H9 (cell line): ENCODE data around the gene TENM4. TPM values are rescaled to one million over a fixed set of nuclear protein-coding genes. Genes with fewer than 3 reads are reported as not detected.

Source experiments
- DNase-seq: peaks from one replicate; pipeline ENCODE4 v3.0.0-alpha.2; 2017
- H2AFZ ChIP-seq: one replicate; pipeline ENCODE4 v1.6.1; 2013; ENCODE audit warnings: mild to moderate bottlenecking, low read length, control low read depth, moderate library complexity
- H2AK5ac ChIP-seq: 2 replicates; pipeline ENCODE4 v1.6.1; 2013; ENCODE audit warnings: low read length, control low read depth, mixed read lengths; ENCODE audit not compliant: insufficient read length
- H2BK120ac ChIP-seq: one replicate; pipeline ENCODE4 v1.6.1; 2013; ENCODE audit warnings: low read depth, mild to moderate bottlenecking, low read length, control low read depth, inconsistent platforms; ENCODE audit not compliant: poor library complexity, severe bottlenecking
- H2BK12ac ChIP-seq: 2 replicates; pipeline ENCODE4 v1.6.1; 2013; ENCODE audit warnings: low read length, control low read depth, mixed read lengths, low read depth; ENCODE audit not compliant: insufficient read length
- H2BK15ac ChIP-seq: 2 replicates; pipeline ENCODE4 v1.6.1; 2013; ENCODE audit warnings: low read depth, low read length, control low read depth
- H2BK20ac ChIP-seq: one replicate; pipeline ENCODE4 v1.6.1; 2013; ENCODE audit warnings: low read depth, mild to moderate bottlenecking, low read length, control low read depth, inconsistent platforms; ENCODE audit not compliant: poor library complexity, severe bottlenecking
- H2BK5ac ChIP-seq: 2 replicates; pipeline ENCODE4 v1.6.1; 2013; ENCODE audit warnings: low read length, control low read depth, mixed read lengths; ENCODE audit not compliant: insufficient read length
- H3K14ac ChIP-seq: 2 replicates; pipeline ENCODE4 v1.6.1; 2013; ENCODE audit warnings: low read length, control low read depth; ENCODE audit not compliant: insufficient read depth
- H3K18ac ChIP-seq: 2 replicates; pipeline ENCODE4 v1.6.1; 2013; ENCODE audit warnings: low read depth, mild to moderate bottlenecking, mixed read lengths, low read length, control low read depth; ENCODE audit not compliant: insufficient read length
- H3K23ac ChIP-seq: 2 replicates; pipeline ENCODE4 v1.6.1; 2013; ENCODE audit warnings: low read length, control low read depth, mixed read lengths, low read depth; ENCODE audit not compliant: insufficient read length
- H3K23me2 ChIP-seq: 2 replicates; pipeline ENCODE4 v1.6.1; 2013; ENCODE audit warnings: low read depth, mild to moderate bottlenecking, mixed read lengths, low read length, control low read depth; ENCODE audit not compliant: insufficient read length, poor library complexity, severe bottlenecking
- H3K27ac ChIP-seq: 2 replicates; pipeline ENCODE4 v1.5.1; 2013; ENCODE audit warnings: low read length, control low read depth, mixed read lengths, low read depth; ENCODE audit not compliant: insufficient read length
- H3K27me3 ChIP-seq: 2 replicates; pipeline ENCODE4 v1.6.1; 2013; ENCODE audit warnings: low read length, control low read depth, inconsistent platforms; ENCODE audit not compliant: insufficient read depth
- H3K4ac ChIP-seq: 2 replicates; pipeline ENCODE4 v1.6.1; 2013; ENCODE audit warnings: low read depth, mild to moderate bottlenecking, control low read depth, inconsistent platforms, low read length, moderate library complexity
- H3K4me1 ChIP-seq: 2 replicates; pipeline ENCODE4 v1.6.1; 2013; ENCODE audit warnings: low read length, control low read depth, inconsistent platforms; ENCODE audit not compliant: insufficient read depth
- H3K4me2 ChIP-seq: 2 replicates; pipeline ENCODE4 v1.6.1; 2013; ENCODE audit warnings: low read length, control low read depth, mixed read lengths; ENCODE audit not compliant: insufficient read length, insufficient read depth
- H3K56ac ChIP-seq: 2 replicates; pipeline ENCODE4 v1.6.1; 2013; ENCODE audit warnings: low read depth, mild to moderate bottlenecking, mixed read lengths, low read length, control low read depth; ENCODE audit not compliant: insufficient read length
- H3K79me1 ChIP-seq: 2 replicates; pipeline ENCODE4 v1.6.1; 2013; ENCODE audit warnings: low read depth, mild to moderate bottlenecking, moderate library complexity, low read length, control low read depth, inconsistent platforms; ENCODE audit not compliant: insufficient read depth, poor library complexity, severe bottlenecking
- H3K79me2 ChIP-seq: 2 replicates; pipeline ENCODE4 v1.6.1; 2013; ENCODE audit warnings: low read length, control low read depth, inconsistent platforms; ENCODE audit not compliant: insufficient read depth
- H3K9ac ChIP-seq: 2 replicates; pipeline ENCODE4 v1.6.1; 2013; ENCODE audit warnings: low read length, control low read depth, mixed read lengths; ENCODE audit not compliant: insufficient read length; ENCODE audit errors: extremely low read depth
- H3K9me3 ChIP-seq: one replicate; pipeline ENCODE4 v1.6.1; 2013; ENCODE audit warnings: low read depth, low read length, inconsistent platforms; ENCODE audit not compliant: control insufficient read depth
- H3T11ph ChIP-seq: one replicate; pipeline ENCODE4 v1.6.1; 2013; ENCODE audit warnings: mild to moderate bottlenecking, low read length, control low read depth, inconsistent platforms
- H4K20me1 ChIP-seq: one replicate; pipeline ENCODE4 v1.6.1; 2013; ENCODE audit not compliant: control insufficient read depth, insufficient read length, insufficient read depth
- H4K5ac ChIP-seq: 2 replicates; pipeline ENCODE4 v1.6.1; 2013; ENCODE audit warnings: low read depth, mild to moderate bottlenecking, mixed read lengths, low read length, control low read depth; ENCODE audit not compliant: insufficient read length
- H4K8ac ChIP-seq: replicated peaks from 2 replicates; pipeline ENCODE4 v1.6.1; 2013; ENCODE audit warnings: low read length, control low read depth, mixed read lengths, low read depth; ENCODE audit not compliant: insufficient read length
- H4K91ac ChIP-seq: 2 replicates; pipeline ENCODE4 v1.6.1; 2013; ENCODE audit warnings: low read depth, mild to moderate bottlenecking, moderate library complexity, mixed read lengths, low read length, control low read depth; ENCODE audit not compliant: insufficient read length
- H3K27ac Mint-ChIP-seq, 3 experiments: 2 replicates in 2 of 3; 3 replicates in 1 of 3; pipeline ENCODE4 v1.8.0; 2020 to 2021; ENCODE audit warnings: mixed read lengths in 3 of 3, mild to moderate bottlenecking in 1 of 3, moderate library complexity in 1 of 3
- H3K27me3 Mint-ChIP-seq: 2 replicates; pipeline ENCODE4 v1.8.0; 2021; ENCODE audit warnings: low read depth, mild to moderate bottlenecking, moderate library complexity, mixed read lengths
- H3K36me3 Mint-ChIP-seq, 3 experiments: 2 replicates in 2 of 3; 3 replicates in 1 of 3; pipeline ENCODE4 v1.8.0; 2020 to 2021; ENCODE audit warnings: low read depth in 3 of 3, mixed read lengths in 3 of 3; ENCODE audit not compliant: insufficient read depth in 1 of 3
- H3K4me1 Mint-ChIP-seq, 2 experiments: 2 replicates each; pipeline ENCODE4 v1.8.0; 2020; ENCODE audit warnings: mixed read lengths in 2 of 2
- H3K4me3 Mint-ChIP-seq, 2 experiments: 2 replicates in 1 of 2; 3 replicates in 1 of 2; pipeline ENCODE4 v1.8.0; 2020 to 2021; ENCODE audit warnings: mild to moderate bottlenecking in 2 of 2, mixed read lengths in 2 of 2, moderate library complexity in 1 of 2
- H3K9me3 Mint-ChIP-seq, 2 experiments: 2 replicates in 1 of 2; 3 replicates in 1 of 2; pipeline ENCODE4 v1.8.0; 2020; ENCODE audit warnings: mild to moderate bottlenecking in 2 of 2, mixed read lengths in 2 of 2, moderate library complexity in 1 of 2
- WGBS: extraction: QIAGEN DNeasy Blood & Tissue Kit; methylation state at CpG from one replicate; pipeline ENCODE4 v1.1.7; 2013; ENCODE audit warnings: missing lambda C conversion rate, low lambda C conversion rate, mixed read lengths; ENCODE audit not compliant: insufficient read length; ENCODE audit errors: extremely low coverage; 5-methylcytosine and 5-hydroxymethylcytosine counted together
- total RNA-seq: library from RNA; stranded (reverse); gene quantifications from 2 replicates; pipeline ENCODE4 v1.2.1, GENCODE V29; 2021
- TF ChIP-seq, protein P1 (sequence below): fragments of 200-600 bp; sonication (generic); conservative IDR thresholded peaks from 3 replicates; pipeline ENCODE4 v1.8.0; 2021; ENCODE audit warnings: antibody characterized with exemption, mild to moderate bottlenecking

The TENM4 gene
- total RNA-seq, 1 experiment from 2014 or later, result 4.6 TPM

DNA sequence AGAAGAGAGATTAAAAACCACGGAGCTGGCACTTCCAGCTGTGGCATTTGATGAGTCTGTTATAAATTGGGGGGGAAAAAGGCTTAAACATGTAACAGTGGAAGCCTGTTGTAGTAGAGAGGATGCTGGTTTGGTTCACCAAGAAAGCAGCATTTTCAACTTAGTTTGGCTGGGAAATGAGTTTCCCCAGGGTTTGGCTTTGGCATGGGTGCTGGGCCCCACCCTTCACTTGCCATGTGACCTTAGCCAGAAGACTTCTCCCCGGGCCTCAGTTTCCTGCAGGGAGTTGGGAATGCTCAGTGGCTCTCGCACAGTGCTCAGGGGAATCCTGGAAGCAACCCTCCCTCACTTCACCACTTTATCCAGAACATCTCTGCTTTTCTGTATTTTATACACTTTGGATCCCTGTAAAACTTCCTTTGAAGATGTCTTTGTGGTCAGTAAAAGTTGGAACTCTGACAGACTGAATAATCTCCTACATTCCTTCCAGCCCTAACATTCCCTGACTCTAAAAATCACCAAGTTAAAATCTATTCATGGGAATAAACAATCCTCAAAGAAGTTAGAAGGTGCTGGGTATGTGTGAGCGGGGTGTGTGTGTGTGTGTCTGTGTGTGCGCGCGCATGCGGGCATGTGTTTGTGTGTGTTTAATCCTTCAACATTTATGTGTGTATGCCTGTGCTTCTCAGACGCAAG lies 166.0 kb downstream of the TENM4 start:
- no peak overlapping the region for H3T11ph ChIP-seq
- H3K9me3 ChIP-seq, result no peaks in the 10 kb centered on the region
- no peaks in the 10 kb centered on the region for H3K79me1 ChIP-seq
- H3K56ac ChIP-seq, result no peak overlapping the region
- H3K27ac Mint-ChIP-seq, result no peak overlapping the region
- no peak overlapping the region for H2BK120ac ChIP-seq
- no peaks in the 10 kb centered on the region for H3K9me3 Mint-ChIP-seq
- H3K79me2 ChIP-seq, result no peaks in the 10 kb centered on the region
- H3K27ac ChIP-seq, result no peak overlapping the region
- H2BK5ac ChIP-seq, result no peak overlapping the region
- H3K23ac ChIP-seq, result no peak overlapping the region
- H4K91ac ChIP-seq, result no peak overlapping the region
- H4K8ac ChIP-seq, result no peak overlapping the region
- H3K4ac ChIP-seq, result no peak overlapping the region
- WGBS, result no CpG with 5 or more reads among the region's 9 CpGs
- H2BK20ac ChIP-seq, result no peak overlapping the region
- no peaks in the 10 kb centered on the region for H4K20me1 ChIP-seq
- peaks cover 22 to 36% of the 10 kb centered on the region in 2 experiments for H3K4me1 Mint-ChIP-seq
- no peak for DNase-seq
- H3K4me1 ChIP-seq, result no peaks in the 10 kb centered on the region; the same call in 1 of the 2 replicates
- no peak overlapping the region for H3K14ac ChIP-seq
- no peak overlapping the region for H3K18ac ChIP-seq
- H3K9ac ChIP-seq, result no peak overlapping the region
- no peak overlapping the region for H2BK15ac ChIP-seq
- H2AK5ac ChIP-seq, result no peak overlapping the region
- no peaks in the 10 kb centered on the region; the same call in 1 of the 2 replicates for H3K27me3 ChIP-seq
- no peak overlapping the region for H2AFZ ChIP-seq
- no peaks in the 10 kb centered on the region for H3K27me3 Mint-ChIP-seq
- H3K23me2 ChIP-seq, result no peaks in the 10 kb centered on the region
- TF ChIP-seq, protein P1, sequence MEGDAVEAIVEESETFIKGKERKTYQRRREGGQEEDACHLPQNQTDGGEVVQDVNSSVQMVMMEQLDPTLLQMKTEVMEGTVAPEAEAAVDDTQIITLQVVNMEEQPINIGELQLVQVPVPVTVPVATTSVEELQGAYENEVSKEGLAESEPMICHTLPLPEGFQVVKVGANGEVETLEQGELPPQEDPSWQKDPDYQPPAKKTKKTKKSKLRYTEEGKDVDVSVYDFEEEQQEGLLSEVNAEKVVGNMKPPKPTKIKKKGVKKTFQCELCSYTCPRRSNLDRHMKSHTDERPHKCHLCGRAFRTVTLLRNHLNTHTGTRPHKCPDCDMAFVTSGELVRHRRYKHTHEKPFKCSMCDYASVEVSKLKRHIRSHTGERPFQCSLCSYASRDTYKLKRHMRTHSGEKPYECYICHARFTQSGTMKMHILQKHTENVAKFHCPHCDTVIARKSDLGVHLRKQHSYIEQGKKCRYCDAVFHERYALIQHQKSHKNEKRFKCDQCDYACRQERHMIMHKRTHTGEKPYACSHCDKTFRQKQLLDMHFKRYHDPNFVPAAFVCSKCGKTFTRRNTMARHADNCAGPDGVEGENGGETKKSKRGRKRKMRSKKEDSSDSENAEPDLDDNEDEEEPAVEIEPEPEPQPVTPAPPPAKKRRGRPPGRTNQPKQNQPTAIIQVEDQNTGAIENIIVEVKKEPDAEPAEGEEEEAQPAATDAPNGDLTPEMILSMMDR, result no peak
- H2BK12ac ChIP-seq, result no peak overlapping the region
- no peak overlapping the region for H3K4me3 Mint-ChIP-seq
- H3K4me2 ChIP-seq, result no peak overlapping the region
- no peak overlapping the region for H4K5ac ChIP-seq
- no peaks in the 10 kb centered on the region; a peak in 2 of 7 replicates for H3K36me3 Mint-ChIP-seq
